ENCODE measurements around the gene GPR152.
A peak's percentile ranks its signal among the peaks of the same experiment; 100 is the strongest.

The GPR152 gene

GRCh38 chr11:67440229-67441097 is 12.1 kb downstream of the GPR152 start:
- H3K4me3 ChIP-seq (replicated peaks; ENCODE audit: low read depth, low read length), result no peak overlapping the region
- no peaks in the 10 kb centered on the region for H3K27me3 ChIP-seq (replicated peaks; ENCODE audit: control insufficient read depth, insufficient read depth, low read length)
- H3K36me3 ChIP-seq (ENCODE audit: control insufficient read depth, insufficient read depth, low read length), result peaks cover 11% of the 10 kb centered on the region
- no peak for DNase-seq (ENCODE audit: extremely low read depth, insufficient read length)
- TF ChIP-seq CTCF (IDR thresholded peaks at IDR 0.05; ENCODE audit: insufficient read depth, low read length, poor library complexity, severe bottlenecking), result no peak

GRCh38 chr11:67439321-67440228 is 13.0 kb downstream of the GPR152 start:
- H3K27me3 ChIP-seq (replicated peaks; ENCODE audit: control insufficient read depth, insufficient read depth, low read length), result no peaks in the 10 kb centered on the region
- H3K36me3 ChIP-seq (ENCODE audit: control insufficient read depth, insufficient read depth, low read length), result peaks cover 13% of the 10 kb centered on the region
- peak; percentile 43 for TF ChIP-seq CTCF (IDR thresholded peaks at IDR 0.05; ENCODE audit: insufficient read depth, low read length, poor library complexity, severe bottlenecking)
- H3K4me3 ChIP-seq (replicated peaks; ENCODE audit: low read depth, low read length), result peak overlapping the region; percentile 76
- DNase-seq (ENCODE audit: extremely low read depth, insufficient read length), result no peak

- H3K36me3 ChIP-seq (ENCODE audit: control insufficient read depth, insufficient read depth, low read length), result peaks cover 23% of the 10 kb centered on the region
- no peaks in the 10 kb centered on the region for H3K27me3 ChIP-seq (replicated peaks; ENCODE audit: control insufficient read depth, insufficient read depth, low read length)
- DNase-seq (ENCODE audit: extremely low read depth, insufficient read length), result peak; percentile 75
- H3K4me3 ChIP-seq (replicated peaks; ENCODE audit: low read depth, low read length), result peak overlapping the region; percentile 76
- no peak for TF ChIP-seq CTCF (IDR thresholded peaks at IDR 0.05; ENCODE audit: insufficient read depth, low read length, poor library complexity, severe bottlenecking)
Measured at GRCh38 chr11:67438158-67438902, 14.2 kb downstream of the GPR152 start.

- Histone ChIP-seq H3K4me3 (replicated peaks; ENCODE audit: low read depth, low read length) (peak overlapping the region; percentile 76), H3K36me3 (ENCODE audit: control insufficient read depth, insufficient read depth, low read length) (peaks cover 28% of the 10 kb centered on the region), H3K27me3 (replicated peaks; ENCODE audit: control insufficient read depth, insufficient read depth, low read length) (no peaks in the 10 kb centered on the region)
- no peak for DNase-seq (ENCODE audit: extremely low read depth, insufficient read length)
- TF ChIP-seq CTCF (IDR thresholded peaks at IDR 0.05; ENCODE audit: insufficient read depth, low read length, poor library complexity, severe bottlenecking), result no peak
Measured at GRCh38 chr11:67437809-67438157, 14.7 kb downstream of the GPR152 start.

- H3K4me3 ChIP-seq (replicated peaks; ENCODE audit: low read depth, low read length), result peak within 1 kb of the TSS; percentile 76
- no peaks in the 10 kb centered on the region for H3K27me3 ChIP-seq (replicated peaks; ENCODE audit: control insufficient read depth, insufficient read depth, low read length)
- peaks cover 28% of the 10 kb centered on the region for H3K36me3 ChIP-seq (ENCODE audit: control insufficient read depth, insufficient read depth, low read length)
- no peak for TF ChIP-seq CTCF (IDR thresholded peaks at IDR 0.05; ENCODE audit: insufficient read depth, low read length, poor library complexity, severe bottlenecking)
- DNase-seq (ENCODE audit: extremely low read depth, insufficient read length), result peak; percentile 83
Measured at GRCh38 chr11:67437082-67437808, 15.3 kb downstream of the GPR152 start, which contains the start of gene PTPRCAP. Gene PTPRCAP, minus strand, starts transcription at chr11:67437682. Its CDS starts 63 bp downstream, at chr11:67437619.
